Panc1 (cell line): Measurements from ENCODE around the gene MIXL1. TPM values are rescaled to one million over a fixed set of nuclear protein-coding genes. Genes with fewer than 3 reads are reported as not detected.
A peak's percentile ranks its signal among the peaks of the same experiment; 100 is the strongest.

ENCODE experiments used
- ATAC-seq: fragments of 200-7000 bp; cut with Tn5 transposase; 2 replicates; pipeline ENCODE4 v1.9.1; 2020; ENCODE audit warnings: mild to moderate bottlenecking, moderate library complexity
- BruUV-seq: library from RNA; stranded (reverse); fragments of 400-500 nt; replicated peaks from 2 replicates; lab custom pipeline; 2021; lab: Mats Ljungman, UMichigan
- CTCF ChIA-PET: fragments of 300-600 bp; sonication (Branson Sonifier 250); formaldehyde crosslinking; loops from one replicate; lab custom pipeline; 2022; ENCODE audit warnings: antibody characterized with exemption; lab: Charles Lee
- POLR2A ChIA-PET: fragments of 300-600 bp; sonication (Branson Sonifier 250); formaldehyde crosslinking; loops from one replicate; lab custom pipeline; 2022; ENCODE audit warnings: antibody characterized with exemption; lab: Charles Lee
- DNase-seq: peaks from one replicate; pipeline ENCODE4 v3.0.0-alpha.2; 2010; ENCODE audit warnings: low read depth, low spot score
- H3K27ac ChIP-seq: 2 replicates; pipeline ENCODE4 v1.5.1; 2011; ENCODE audit warnings: mild to moderate bottlenecking, low read length, inconsistent platforms
- H3K27me3 ChIP-seq: fragments of 200-500 bp; sonication (Bioruptor generic); 2 replicates; pipeline ENCODE4 v1.6.0; 2014; ENCODE audit warnings: low read length, inconsistent platforms; ENCODE audit not compliant: control insufficient read depth, insufficient read depth
- H3K36me3 ChIP-seq: fragments of 200-500 bp; sonication (Bioruptor generic); 2 replicates; pipeline ENCODE4 v1.5.1; 2014; ENCODE audit warnings: inconsistent platforms, mild to moderate bottlenecking, low read length, moderate library complexity; ENCODE audit not compliant: control insufficient read depth, insufficient read depth
- H3K4me1 ChIP-seq: 2 replicates; pipeline ENCODE4 v1.5.1; 2011; ENCODE audit warnings: inconsistent platforms, mild to moderate bottlenecking, low read length, moderate library complexity; ENCODE audit not compliant: control insufficient read depth, insufficient read depth
- H3K4me3 ChIP-seq, 2 experiments: 2 replicates each; pipeline ENCODE4 v1.5.1; 2011 to 2012; ENCODE audit warnings: low read depth in 2 of 2, low read length in 2 of 2, mild to moderate bottlenecking in 2 of 2, inconsistent platforms in 1 of 2, moderate library complexity in 1 of 2
- H3K9me3 ChIP-seq: fragments of 200-500 bp; sonication (Bioruptor generic); 2 replicates; pipeline ENCODE4 v1.5.1; 2014; ENCODE audit warnings: low read depth, mild to moderate bottlenecking, inconsistent platforms, low read length, moderate library complexity; ENCODE audit not compliant: control insufficient read depth, insufficient read depth
- CTCF ChIP-seq: fragments of 450-650 bp; IDR thresholded peaks from 2 replicates; pipeline ENCODE4 v1.5.1; 2017; ENCODE audit warnings: mild to moderate bottlenecking
- POLR2AphosphoS5 ChIP-seq: IDR thresholded peaks from 2 replicates; pipeline ENCODE4 v1.6.1; 2012; ENCODE audit warnings: mild to moderate bottlenecking, low read depth, low read length, moderate library complexity
- SIN3A ChIP-seq: IDR thresholded peaks from 2 replicates; pipeline ENCODE4 v1.6.1; 2012; ENCODE audit warnings: low read depth, mild to moderate bottlenecking, low read length, moderate library complexity, borderline replicate concordance; ENCODE audit not compliant: insufficient read depth
- TCF7L2 ChIP-seq: IDR thresholded peaks from 2 replicates; pipeline ENCODE4 v1.6.1; 2011; ENCODE audit warnings: mild to moderate bottlenecking, low read depth, low read length, inconsistent platforms
- in situ Hi-C: cut with HindIII; loops from 2 replicates; pipeline ENCODE4 v1.10.0; 2016; ENCODE audit warnings: low sequenced_read_pairs, low pct_unique_long_range_greater_than_20kb
- intact Hi-C: fragments of 100-400 bp; cut with micrococcal nuclease; formaldehyde crosslinking; loops from one replicate; pipeline ENCODE4 v1.10.0; 2022; ENCODE audit not compliant: unreplicated experiment
- total RNA-seq: library from RNA; stranded (reverse); gene quantifications from one replicate; pipeline ENCODE4 v1.2.1, GENCODE V29; 2021; ENCODE audit not compliant: unreplicated experiment
- TF ChIP-seq, protein P1 (sequence below), 2 experiments: IDR thresholded peaks; 2 replicates each; pipeline ENCODE4 v1.6.1; 2011 to 2012; ENCODE audit warnings: low read depth in 2 of 2, control low read depth in 1 of 2, low read length in 1 of 2, mild to moderate bottlenecking in 1 of 2, moderate library complexity in 1 of 2; ENCODE audit not compliant: insufficient read depth in 1 of 2

The MIXL1 gene
- total RNA-seq, 1 experiment from 2014 or later: 0.69 TPM

DNA sequence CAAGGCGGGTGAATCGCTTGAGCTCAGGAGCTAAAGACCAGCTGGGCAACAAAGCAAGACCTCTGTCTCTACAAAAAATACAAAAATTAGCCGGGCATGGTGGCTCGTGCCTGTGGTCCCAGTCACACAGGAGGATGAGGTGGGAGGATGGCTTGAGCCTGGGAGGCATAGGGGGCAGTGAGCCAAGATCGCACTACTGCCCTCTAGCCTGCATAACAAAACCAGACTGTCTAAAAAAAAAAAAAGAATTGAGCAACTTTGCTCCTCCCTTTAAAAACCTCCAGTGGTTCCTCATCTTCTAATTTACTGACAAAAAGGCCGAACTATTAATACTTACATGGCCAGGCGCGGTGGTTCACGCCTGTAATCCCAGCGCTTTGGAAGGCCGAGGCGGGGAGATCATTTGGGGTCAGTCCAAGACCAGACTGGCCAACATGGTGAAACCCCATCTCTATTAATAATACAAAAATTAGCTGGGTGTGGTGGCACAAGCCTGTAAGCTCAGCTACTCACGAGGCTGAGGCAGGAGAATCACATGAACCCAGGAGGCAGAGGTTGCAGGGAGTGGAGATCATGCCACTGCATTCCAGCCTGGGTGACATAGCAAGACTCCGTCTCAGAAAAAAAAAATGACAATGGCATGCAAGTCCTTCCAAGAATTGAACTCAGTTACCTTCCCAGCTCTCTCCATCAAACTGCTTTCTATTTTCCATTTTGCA lies 41.3 kb upstream of the MIXL1 start:
- Histone ChIP-seq H3K36me3 (peaks cover 4% of the 10 kb centered on the region), H3K4me1 (peaks cover 11% of the 10 kb centered on the region; the same call in 1 of the 2 replicates), H3K9me3 (no peaks in the 10 kb centered on the region), H3K27ac (no peak overlapping the region), H3K4me3 (no peak overlapping the region), H3K27me3 (no peaks in the 10 kb centered on the region)
- TF ChIP-seq, protein P1, sequence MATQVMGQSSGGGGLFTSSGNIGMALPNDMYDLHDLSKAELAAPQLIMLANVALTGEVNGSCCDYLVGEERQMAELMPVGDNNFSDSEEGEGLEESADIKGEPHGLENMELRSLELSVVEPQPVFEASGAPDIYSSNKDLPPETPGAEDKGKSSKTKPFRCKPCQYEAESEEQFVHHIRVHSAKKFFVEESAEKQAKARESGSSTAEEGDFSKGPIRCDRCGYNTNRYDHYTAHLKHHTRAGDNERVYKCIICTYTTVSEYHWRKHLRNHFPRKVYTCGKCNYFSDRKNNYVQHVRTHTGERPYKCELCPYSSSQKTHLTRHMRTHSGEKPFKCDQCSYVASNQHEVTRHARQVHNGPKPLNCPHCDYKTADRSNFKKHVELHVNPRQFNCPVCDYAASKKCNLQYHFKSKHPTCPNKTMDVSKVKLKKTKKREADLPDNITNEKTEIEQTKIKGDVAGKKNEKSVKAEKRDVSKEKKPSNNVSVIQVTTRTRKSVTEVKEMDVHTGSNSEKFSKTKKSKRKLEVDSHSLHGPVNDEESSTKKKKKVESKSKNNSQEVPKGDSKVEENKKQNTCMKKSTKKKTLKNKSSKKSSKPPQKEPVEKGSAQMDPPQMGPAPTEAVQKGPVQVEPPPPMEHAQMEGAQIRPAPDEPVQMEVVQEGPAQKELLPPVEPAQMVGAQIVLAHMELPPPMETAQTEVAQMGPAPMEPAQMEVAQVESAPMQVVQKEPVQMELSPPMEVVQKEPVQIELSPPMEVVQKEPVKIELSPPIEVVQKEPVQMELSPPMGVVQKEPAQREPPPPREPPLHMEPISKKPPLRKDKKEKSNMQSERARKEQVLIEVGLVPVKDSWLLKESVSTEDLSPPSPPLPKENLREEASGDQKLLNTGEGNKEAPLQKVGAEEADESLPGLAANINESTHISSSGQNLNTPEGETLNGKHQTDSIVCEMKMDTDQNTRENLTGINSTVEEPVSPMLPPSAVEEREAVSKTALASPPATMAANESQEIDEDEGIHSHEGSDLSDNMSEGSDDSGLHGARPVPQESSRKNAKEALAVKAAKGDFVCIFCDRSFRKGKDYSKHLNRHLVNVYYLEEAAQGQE (IDR thresholded peaks at IDR 0.05; ENCODE audit: insufficient read depth in 1 of 2, low read depth in 2 of 2, low read length in 1 of 2): no peak
- TF ChIP-seq CTCF: peak; percentile 73
- BruUV-seq: no TSS peak
- CTCF ChIA-PET: interaction anchor here (0.6 to 1.3 kb wide), 2 partner anchors 58 to 150 kb away, joined by 3 read pairs; no protein-coding TSS in a partner anchor
- POLR2A ChIA-PET: no interaction called here
- in situ Hi-C loops (no loop called here), intact Hi-C loops (no loop called here)
- DNase-seq (no peak), ATAC-seq (no peak)

GRCh38 chr1:226185141-226186036 lies 38.1 kb upstream of the MIXL1 start:
- TF ChIP-seq SIN3A (no peak), POLR2AphosphoS5 (no peak), TCF7L2 (no peak), CTCF (no peak)
- TF ChIP-seq, protein P1 (IDR thresholded peaks at IDR 0.05; ENCODE audit: insufficient read depth in 1 of 2, low read depth in 2 of 2, low read length in 1 of 2): no peak
- DNase-seq (no peak), ATAC-seq (no peak)
- H3K9me3 ChIP-seq: no peaks in the 10 kb centered on the region
- no peaks in the 10 kb centered on the region for H3K27me3 ChIP-seq
- H3K4me1 ChIP-seq: peaks cover 11% of the 10 kb centered on the region; the same call in 1 of the 2 replicates
- BruUV-seq: no TSS peak
- in situ Hi-C loops: no loop called here
- ChIA-PET CTCF (interaction anchor here (0.7 to 1.3 kb wide), 2 partner anchors 10 to 12 kb away, joined by 3 to 7 read pairs; no protein-coding TSS in a partner anchor), POLR2A (no interaction called here)
- H3K4me3 ChIP-seq: peak overlapping the region; percentile 91 to 92
- intact Hi-C loops: no loop called here
- H3K36me3 ChIP-seq: peaks cover 4% of the 10 kb centered on the region
- H3K27ac ChIP-seq: peak overlapping the region; percentile 84
